H9 (cell line): Measurements from ENCODE around the gene CCDC191. TPM values are rescaled to one million over a fixed set of nuclear protein-coding genes. Genes with fewer than 3 reads are reported as not detected.

Experiments used
- DNase-seq: peaks from one replicate; pipeline ENCODE4 v3.0.0-alpha.2; 2017
- H2AFZ ChIP-seq: one replicate; pipeline ENCODE4 v1.6.1; 2013; ENCODE audit warnings: mild to moderate bottlenecking, low read length, control low read depth, moderate library complexity
- H2AK5ac ChIP-seq: 2 replicates; pipeline ENCODE4 v1.6.1; 2013; ENCODE audit warnings: low read length, control low read depth, mixed read lengths; ENCODE audit not compliant: insufficient read length
- H2BK120ac ChIP-seq: one replicate; pipeline ENCODE4 v1.6.1; 2013; ENCODE audit warnings: low read depth, mild to moderate bottlenecking, low read length, control low read depth, inconsistent platforms; ENCODE audit not compliant: poor library complexity, severe bottlenecking
- H2BK12ac ChIP-seq: 2 replicates; pipeline ENCODE4 v1.6.1; 2013; ENCODE audit warnings: low read length, control low read depth, mixed read lengths, low read depth; ENCODE audit not compliant: insufficient read length
- H2BK15ac ChIP-seq: 2 replicates; pipeline ENCODE4 v1.6.1; 2013; ENCODE audit warnings: low read depth, low read length, control low read depth
- H2BK20ac ChIP-seq: one replicate; pipeline ENCODE4 v1.6.1; 2013; ENCODE audit warnings: low read depth, mild to moderate bottlenecking, low read length, control low read depth, inconsistent platforms; ENCODE audit not compliant: poor library complexity, severe bottlenecking
- H2BK5ac ChIP-seq: 2 replicates; pipeline ENCODE4 v1.6.1; 2013; ENCODE audit warnings: low read length, control low read depth, mixed read lengths; ENCODE audit not compliant: insufficient read length
- H3K14ac ChIP-seq: 2 replicates; pipeline ENCODE4 v1.6.1; 2013; ENCODE audit warnings: low read length, control low read depth; ENCODE audit not compliant: insufficient read depth
- H3K18ac ChIP-seq: 2 replicates; pipeline ENCODE4 v1.6.1; 2013; ENCODE audit warnings: low read depth, mild to moderate bottlenecking, mixed read lengths, low read length, control low read depth; ENCODE audit not compliant: insufficient read length
- H3K23ac ChIP-seq: 2 replicates; pipeline ENCODE4 v1.6.1; 2013; ENCODE audit warnings: low read length, control low read depth, mixed read lengths, low read depth; ENCODE audit not compliant: insufficient read length
- H3K23me2 ChIP-seq: 2 replicates; pipeline ENCODE4 v1.6.1; 2013; ENCODE audit warnings: low read depth, mild to moderate bottlenecking, mixed read lengths, low read length, control low read depth; ENCODE audit not compliant: insufficient read length, poor library complexity, severe bottlenecking
- H3K27ac ChIP-seq: 2 replicates; pipeline ENCODE4 v1.5.1; 2013; ENCODE audit warnings: low read length, control low read depth, mixed read lengths, low read depth; ENCODE audit not compliant: insufficient read length
- H3K27me3 ChIP-seq: 2 replicates; pipeline ENCODE4 v1.6.1; 2013; ENCODE audit warnings: low read length, control low read depth, inconsistent platforms; ENCODE audit not compliant: insufficient read depth
- H3K4ac ChIP-seq: 2 replicates; pipeline ENCODE4 v1.6.1; 2013; ENCODE audit warnings: low read depth, mild to moderate bottlenecking, control low read depth, inconsistent platforms, low read length, moderate library complexity
- H3K4me1 ChIP-seq: 2 replicates; pipeline ENCODE4 v1.6.1; 2013; ENCODE audit warnings: low read length, control low read depth, inconsistent platforms; ENCODE audit not compliant: insufficient read depth
- H3K4me2 ChIP-seq: 2 replicates; pipeline ENCODE4 v1.6.1; 2013; ENCODE audit warnings: low read length, control low read depth, mixed read lengths; ENCODE audit not compliant: insufficient read length, insufficient read depth
- H3K56ac ChIP-seq: 2 replicates; pipeline ENCODE4 v1.6.1; 2013; ENCODE audit warnings: low read depth, mild to moderate bottlenecking, mixed read lengths, low read length, control low read depth; ENCODE audit not compliant: insufficient read length
- H3K79me1 ChIP-seq: 2 replicates; pipeline ENCODE4 v1.6.1; 2013; ENCODE audit warnings: low read depth, mild to moderate bottlenecking, moderate library complexity, low read length, control low read depth, inconsistent platforms; ENCODE audit not compliant: insufficient read depth, poor library complexity, severe bottlenecking
- H3K79me2 ChIP-seq: 2 replicates; pipeline ENCODE4 v1.6.1; 2013; ENCODE audit warnings: low read length, control low read depth, inconsistent platforms; ENCODE audit not compliant: insufficient read depth
- H3K9ac ChIP-seq: 2 replicates; pipeline ENCODE4 v1.6.1; 2013; ENCODE audit warnings: low read length, control low read depth, mixed read lengths; ENCODE audit not compliant: insufficient read length; ENCODE audit errors: extremely low read depth
- H3K9me3 ChIP-seq: one replicate; pipeline ENCODE4 v1.6.1; 2013; ENCODE audit warnings: low read depth, low read length, inconsistent platforms; ENCODE audit not compliant: control insufficient read depth
- H3T11ph ChIP-seq: one replicate; pipeline ENCODE4 v1.6.1; 2013; ENCODE audit warnings: mild to moderate bottlenecking, low read length, control low read depth, inconsistent platforms
- H4K20me1 ChIP-seq: one replicate; pipeline ENCODE4 v1.6.1; 2013; ENCODE audit not compliant: control insufficient read depth, insufficient read length, insufficient read depth
- H4K5ac ChIP-seq: 2 replicates; pipeline ENCODE4 v1.6.1; 2013; ENCODE audit warnings: low read depth, mild to moderate bottlenecking, mixed read lengths, low read length, control low read depth; ENCODE audit not compliant: insufficient read length
- H4K8ac ChIP-seq: replicated peaks from 2 replicates; pipeline ENCODE4 v1.6.1; 2013; ENCODE audit warnings: low read length, control low read depth, mixed read lengths, low read depth; ENCODE audit not compliant: insufficient read length
- H4K91ac ChIP-seq: 2 replicates; pipeline ENCODE4 v1.6.1; 2013; ENCODE audit warnings: low read depth, mild to moderate bottlenecking, moderate library complexity, mixed read lengths, low read length, control low read depth; ENCODE audit not compliant: insufficient read length
- H3K27ac Mint-ChIP-seq, 3 experiments: 2 replicates in 2 of 3; 3 replicates in 1 of 3; pipeline ENCODE4 v1.8.0; 2020 to 2021; ENCODE audit warnings: mixed read lengths in 3 of 3, mild to moderate bottlenecking in 1 of 3, moderate library complexity in 1 of 3
- H3K27me3 Mint-ChIP-seq: 2 replicates; pipeline ENCODE4 v1.8.0; 2021; ENCODE audit warnings: low read depth, mild to moderate bottlenecking, moderate library complexity, mixed read lengths
- H3K36me3 Mint-ChIP-seq, 3 experiments: 2 replicates in 2 of 3; 3 replicates in 1 of 3; pipeline ENCODE4 v1.8.0; 2020 to 2021; ENCODE audit warnings: low read depth in 3 of 3, mixed read lengths in 3 of 3; ENCODE audit not compliant: insufficient read depth in 1 of 3
- H3K4me1 Mint-ChIP-seq, 2 experiments: 2 replicates each; pipeline ENCODE4 v1.8.0; 2020; ENCODE audit warnings: mixed read lengths in 2 of 2
- H3K4me3 Mint-ChIP-seq, 2 experiments: 2 replicates in 1 of 2; 3 replicates in 1 of 2; pipeline ENCODE4 v1.8.0; 2020 to 2021; ENCODE audit warnings: mild to moderate bottlenecking in 2 of 2, mixed read lengths in 2 of 2, moderate library complexity in 1 of 2
- H3K9me3 Mint-ChIP-seq, 2 experiments: 2 replicates in 1 of 2; 3 replicates in 1 of 2; pipeline ENCODE4 v1.8.0; 2020; ENCODE audit warnings: mild to moderate bottlenecking in 2 of 2, mixed read lengths in 2 of 2, moderate library complexity in 1 of 2
- total RNA-seq: library from RNA; stranded (reverse); gene quantifications from 2 replicates; pipeline ENCODE4 v1.2.1, GENCODE V29; 2021
- TF ChIP-seq, protein P1 (sequence below): fragments of 200-600 bp; sonication (generic); conservative IDR thresholded peaks from 3 replicates; pipeline ENCODE4 v1.8.0; 2021; ENCODE audit warnings: antibody characterized with exemption, mild to moderate bottlenecking

CCDC191 gene
- total RNA-seq, 1 experiment from 2014 or later: 0.68 TPM

DNA sequence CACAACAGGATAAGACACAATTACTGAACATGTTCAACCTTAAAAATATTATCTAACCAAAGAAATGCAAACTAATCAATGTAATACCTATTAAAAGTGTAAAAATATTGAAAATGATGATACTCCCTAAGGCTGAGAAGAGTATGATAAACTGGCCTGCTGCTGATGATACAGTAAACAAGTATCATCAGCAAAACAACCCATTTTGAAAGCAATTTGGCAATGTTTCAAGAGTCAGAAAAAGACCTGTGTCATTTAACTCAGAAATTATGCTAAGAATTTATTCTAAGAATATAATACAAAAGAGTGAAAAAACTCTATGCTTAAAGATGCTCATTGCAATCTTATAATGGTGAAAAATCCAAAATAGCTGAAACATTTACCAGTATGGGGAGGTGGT lies 22.1 kb downstream of the CCDC191 start:
- H3K56ac ChIP-seq: no peak overlapping the region
- Mint-ChIP-seq H3K4me3 (no peak overlapping the region), H3K27ac (no peak overlapping the region), H3K36me3 (no peaks in the 10 kb centered on the region; a peak in 1 of 7 replicates), H3K4me1 (peaks cover 17 to 21% of the 10 kb centered on the region in 2 experiments), H3K9me3 (no peaks in the 10 kb centered on the region; a peak in 1 of 5 replicates), H3K27me3 (no peaks in the 10 kb centered on the region)
- H3K18ac ChIP-seq: no peak overlapping the region
- H2BK12ac ChIP-seq: no peak overlapping the region
- no peak overlapping the region for H3T11ph ChIP-seq
- H2AFZ ChIP-seq: no peak overlapping the region
- no peak overlapping the region for H2BK20ac ChIP-seq
- no peaks in the 10 kb centered on the region for H3K27me3 ChIP-seq
- no peaks in the 10 kb centered on the region for H3K4me1 ChIP-seq
- H4K20me1 ChIP-seq: no peaks in the 10 kb centered on the region
- H3K4ac ChIP-seq: no peak overlapping the region
- H4K91ac ChIP-seq: no peak overlapping the region
- no peak overlapping the region for H3K27ac ChIP-seq
- H3K23ac ChIP-seq: no peak overlapping the region
- no peak overlapping the region for H2BK15ac ChIP-seq
- H2BK120ac ChIP-seq: no peak overlapping the region
- no peaks in the 10 kb centered on the region for H3K79me1 ChIP-seq
- no peak overlapping the region for H4K5ac ChIP-seq
- H3K79me2 ChIP-seq: no peaks in the 10 kb centered on the region
- H2BK5ac ChIP-seq: no peak overlapping the region
- H4K8ac ChIP-seq: no peak overlapping the region
- no peaks in the 10 kb centered on the region for H3K9me3 ChIP-seq
- no peak overlapping the region for H3K4me2 ChIP-seq
- no peak for DNase-seq
- H3K9ac ChIP-seq: no peak overlapping the region
- H3K23me2 ChIP-seq: no peaks in the 10 kb centered on the region
- TF ChIP-seq, protein P1, sequence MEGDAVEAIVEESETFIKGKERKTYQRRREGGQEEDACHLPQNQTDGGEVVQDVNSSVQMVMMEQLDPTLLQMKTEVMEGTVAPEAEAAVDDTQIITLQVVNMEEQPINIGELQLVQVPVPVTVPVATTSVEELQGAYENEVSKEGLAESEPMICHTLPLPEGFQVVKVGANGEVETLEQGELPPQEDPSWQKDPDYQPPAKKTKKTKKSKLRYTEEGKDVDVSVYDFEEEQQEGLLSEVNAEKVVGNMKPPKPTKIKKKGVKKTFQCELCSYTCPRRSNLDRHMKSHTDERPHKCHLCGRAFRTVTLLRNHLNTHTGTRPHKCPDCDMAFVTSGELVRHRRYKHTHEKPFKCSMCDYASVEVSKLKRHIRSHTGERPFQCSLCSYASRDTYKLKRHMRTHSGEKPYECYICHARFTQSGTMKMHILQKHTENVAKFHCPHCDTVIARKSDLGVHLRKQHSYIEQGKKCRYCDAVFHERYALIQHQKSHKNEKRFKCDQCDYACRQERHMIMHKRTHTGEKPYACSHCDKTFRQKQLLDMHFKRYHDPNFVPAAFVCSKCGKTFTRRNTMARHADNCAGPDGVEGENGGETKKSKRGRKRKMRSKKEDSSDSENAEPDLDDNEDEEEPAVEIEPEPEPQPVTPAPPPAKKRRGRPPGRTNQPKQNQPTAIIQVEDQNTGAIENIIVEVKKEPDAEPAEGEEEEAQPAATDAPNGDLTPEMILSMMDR: no peak
- no peak overlapping the region for H3K14ac ChIP-seq
- no peak overlapping the region for H2AK5ac ChIP-seq
